ENCODE results near the gene SLC25A11.

Gene SLC25A11

DNA sequence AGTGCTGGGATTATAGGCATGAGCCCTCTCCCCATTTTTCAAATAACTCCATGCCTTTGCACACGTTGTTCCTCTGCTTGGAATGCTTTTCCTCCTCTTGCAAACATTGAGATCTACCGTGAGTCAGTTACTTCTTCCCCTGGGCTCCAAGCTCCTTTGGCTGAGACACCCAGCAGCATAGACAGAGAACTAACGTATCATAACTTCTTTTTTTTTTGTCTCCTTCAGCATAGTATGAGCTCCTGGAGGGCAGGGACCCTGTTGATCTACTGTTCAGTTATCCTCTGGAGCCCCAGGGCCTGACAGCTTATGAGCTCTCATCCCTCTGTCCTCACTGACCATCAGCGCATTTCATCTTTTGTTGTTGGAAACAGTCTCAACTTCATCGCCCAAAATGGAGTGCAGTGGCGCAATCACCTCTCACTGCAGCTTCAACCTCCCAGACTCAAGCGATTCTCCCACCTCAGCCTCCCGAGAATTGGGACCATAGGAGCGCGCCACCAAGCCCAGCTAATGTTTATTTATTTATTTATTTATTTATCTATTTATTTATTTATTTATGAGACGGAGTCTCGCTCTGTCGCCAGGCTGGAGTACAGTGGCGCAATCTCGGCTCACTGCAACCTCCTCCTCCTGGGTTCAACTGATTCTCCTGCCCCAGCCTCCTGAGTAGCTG lies 25.6 kb upstream of the SLC25A11 start:
- no peak for FAIRE-seq

DNA sequence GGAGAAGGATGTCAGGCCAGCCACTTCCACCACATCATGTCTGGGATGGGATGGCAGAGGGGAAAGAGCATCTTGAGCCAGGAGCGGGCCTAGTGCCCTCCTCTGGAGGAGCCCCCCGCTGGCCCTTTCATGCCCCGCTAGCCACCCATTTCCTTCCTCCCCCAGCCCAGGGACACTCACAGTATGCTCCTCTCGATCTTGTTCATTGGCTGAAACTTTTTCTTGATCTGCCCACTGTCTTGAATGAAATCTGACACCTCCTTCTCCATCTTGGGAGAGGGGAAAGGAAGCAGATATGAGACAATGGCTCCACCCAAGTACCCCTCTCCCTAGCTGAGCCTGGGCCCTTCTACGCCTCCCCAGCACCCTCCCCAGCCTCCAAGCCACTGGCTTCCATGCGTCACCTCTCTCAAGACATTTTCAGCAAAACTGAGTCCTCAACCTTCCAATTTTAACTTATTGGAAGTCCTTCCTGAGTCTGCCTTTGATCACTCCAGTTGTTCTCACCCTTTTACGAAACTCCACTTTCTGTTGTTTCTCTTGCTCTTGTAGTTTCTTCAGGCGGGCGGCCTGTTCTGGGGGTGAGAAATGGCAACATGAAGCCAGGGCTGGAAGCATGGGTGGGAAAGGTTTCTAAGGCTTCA lies 20.6 kb upstream of the SLC25A11 start:
- FAIRE-seq = no peak

DNA sequence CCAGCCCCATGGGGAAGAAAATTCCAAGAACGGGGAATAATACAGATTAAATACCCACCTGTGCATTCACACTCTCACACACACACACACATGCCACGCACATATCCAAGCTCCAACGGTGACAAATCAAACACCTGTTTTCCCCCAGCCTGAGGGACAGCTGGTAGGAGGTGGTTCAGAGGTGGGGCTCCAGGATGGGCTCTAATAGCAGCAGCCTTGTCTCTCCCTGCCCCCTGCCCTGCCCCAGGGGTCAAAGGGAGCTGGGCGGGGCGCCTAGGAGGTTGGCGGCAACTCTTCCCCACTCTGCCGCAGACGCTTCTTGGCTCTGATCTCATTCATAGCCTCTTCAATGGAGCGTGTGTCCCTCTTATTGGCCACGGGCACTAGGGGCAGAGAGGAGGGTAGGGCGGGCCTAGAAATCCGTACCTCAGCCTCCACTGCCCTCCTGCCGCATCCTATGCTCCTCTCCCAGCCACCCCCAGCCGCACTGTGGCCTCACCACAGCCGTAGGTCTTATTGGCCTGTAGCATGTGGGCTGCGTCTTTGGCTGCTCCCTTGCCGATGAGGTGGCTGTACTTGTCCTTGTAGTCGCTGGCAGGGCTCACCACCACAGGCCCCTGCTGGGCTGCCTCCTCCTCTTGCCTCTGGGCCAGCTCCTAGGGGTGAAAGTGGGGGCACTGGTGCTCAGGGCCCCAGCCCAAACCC lies 19.6 kb upstream of the SLC25A11 start:
- no peak for FAIRE-seq

DNA sequence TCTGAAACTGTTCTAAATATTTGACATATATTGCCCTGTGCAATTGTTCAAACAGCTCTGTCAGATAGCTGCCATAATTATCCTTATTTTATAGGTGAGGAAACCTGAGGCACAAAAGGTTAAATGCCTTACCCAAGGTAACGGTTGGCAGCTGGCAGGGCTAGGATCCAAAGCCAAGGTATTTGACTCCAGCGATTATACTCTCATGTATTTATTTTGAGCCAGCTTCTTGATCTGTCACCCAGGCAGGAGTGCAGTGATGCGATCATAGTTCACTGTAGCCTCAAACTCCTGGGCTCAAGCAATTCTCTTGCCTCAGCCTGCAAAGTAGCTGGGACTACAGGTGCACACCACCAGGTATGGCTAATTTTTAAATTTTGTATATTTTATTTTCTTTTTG lies 18.3 kb upstream of the SLC25A11 start:
- FAIRE-seq = no peak

DNA sequence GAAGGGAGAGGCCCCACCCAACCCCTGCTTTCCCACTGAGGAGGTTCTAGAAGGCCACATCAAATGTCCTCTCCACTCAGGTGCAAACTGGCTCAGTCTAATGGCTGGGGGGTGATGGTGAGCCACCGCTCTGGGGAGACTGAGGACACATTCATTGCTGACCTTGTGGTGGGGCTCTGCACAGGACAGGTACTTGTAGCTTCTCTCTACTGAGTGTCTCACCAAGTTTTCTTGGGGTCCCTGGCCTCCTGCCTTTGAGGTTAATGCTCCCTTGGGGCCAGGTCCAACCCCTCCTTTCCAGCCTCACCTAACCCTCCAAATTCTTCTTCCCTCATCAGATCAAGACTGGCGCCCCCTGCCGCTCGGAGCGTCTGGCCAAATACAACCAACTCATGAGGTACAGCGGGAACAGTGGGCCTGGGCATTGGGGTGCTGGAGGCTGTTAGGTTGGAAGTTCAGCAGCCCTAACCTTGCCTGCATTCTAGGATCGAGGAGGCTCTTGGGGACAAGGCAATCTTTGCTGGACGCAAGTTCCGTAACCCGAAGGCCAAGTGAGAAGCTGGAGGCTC lies 16.7 kb upstream of the SLC25A11 start:
- no peak for FAIRE-seq

DNA sequence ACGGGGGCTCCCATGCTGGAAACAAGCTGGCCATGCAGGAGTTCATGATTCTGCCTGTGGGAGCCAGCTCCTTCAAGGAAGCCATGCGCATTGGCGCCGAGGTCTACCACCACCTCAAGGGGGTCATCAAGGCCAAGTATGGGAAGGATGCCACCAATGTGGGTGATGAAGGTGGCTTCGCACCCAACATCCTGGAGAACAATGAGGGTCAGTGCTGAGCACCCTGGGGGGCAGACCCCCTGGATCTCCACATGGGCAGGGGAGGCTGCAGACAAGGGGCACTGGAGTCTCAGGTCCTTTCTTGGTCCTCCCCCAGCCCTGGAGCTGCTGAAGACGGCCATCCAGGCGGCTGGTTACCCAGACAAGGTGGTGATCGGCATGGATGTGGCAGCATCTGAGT lies 15.2 kb upstream of the SLC25A11 start:
- FAIRE-seq = no peak

DNA sequence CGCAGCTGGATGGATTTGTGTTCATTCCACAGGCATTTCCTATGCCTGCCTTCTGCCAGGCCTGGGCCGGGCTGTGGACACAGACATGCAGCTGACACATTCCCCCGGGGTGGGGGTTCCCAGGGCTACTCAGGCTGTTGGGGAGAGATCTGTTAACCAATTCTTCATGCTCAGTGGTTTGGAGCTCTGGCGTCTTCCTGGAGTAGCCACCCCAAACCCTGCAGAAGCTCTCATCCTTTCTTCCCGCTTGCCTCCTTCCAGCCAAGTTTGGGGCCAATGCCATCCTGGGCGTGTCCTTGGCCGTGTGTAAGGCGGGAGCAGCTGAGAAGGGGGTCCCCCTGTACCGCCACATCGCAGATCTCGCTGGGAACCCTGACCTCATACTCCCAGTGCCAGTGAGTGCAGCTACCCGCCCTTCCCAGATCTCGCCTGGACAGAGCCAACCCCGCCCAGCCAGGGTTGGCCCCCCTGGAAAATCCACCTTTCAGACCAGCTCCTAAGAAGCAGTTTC lies 13.7 kb upstream of the SLC25A11 start:
- no peak for FAIRE-seq

DNA sequence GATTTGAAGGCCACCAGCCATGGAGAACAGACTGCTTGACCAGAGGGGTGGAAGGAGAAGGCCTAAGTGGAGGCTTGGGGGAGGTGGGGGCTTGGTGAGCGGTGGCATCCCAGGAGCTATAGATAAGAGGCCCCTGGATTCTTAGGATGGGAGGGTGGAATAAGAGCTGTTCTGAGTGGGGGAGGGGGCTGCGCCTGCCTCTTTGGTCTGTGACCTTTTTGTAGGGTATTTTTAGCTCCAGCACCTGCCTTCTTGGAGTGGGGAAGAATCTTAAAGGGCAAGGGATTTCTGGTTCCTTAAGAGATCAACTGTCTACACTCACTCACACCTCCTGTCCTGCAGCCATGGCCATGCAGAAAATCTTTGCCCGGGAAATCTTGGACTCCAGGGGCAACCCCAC lies 11.6 kb upstream of the SLC25A11 start:
- no peak for FAIRE-seq

DNA sequence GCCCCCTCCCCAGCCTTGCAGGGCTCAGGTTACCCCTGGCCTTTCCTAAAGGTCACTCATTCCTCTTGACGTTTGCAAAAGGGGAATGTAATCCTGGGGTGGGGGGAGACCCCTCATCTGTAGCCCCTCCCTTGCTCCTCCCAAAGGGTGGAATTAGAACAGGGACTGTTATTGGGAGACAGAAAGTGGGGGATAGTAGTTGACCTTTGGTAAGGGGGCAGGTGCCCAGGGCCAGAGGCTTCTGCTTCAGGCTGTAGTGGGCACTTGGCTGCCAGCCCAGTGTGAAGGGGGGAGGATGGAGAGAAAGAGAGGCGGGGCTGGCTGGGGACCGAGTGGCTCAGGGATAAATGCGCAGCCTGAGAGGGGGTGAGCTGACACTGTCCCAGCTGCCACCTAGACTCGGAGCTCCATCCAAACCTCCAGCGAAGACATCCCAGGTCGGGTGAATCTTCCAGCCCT lies 10.9 kb upstream of the SLC25A11 start, which contains the start of gene ENO3:
ENO3 (plus strand) TSS at position 374 of the 459 bp plus-strand sequence. CDS start 711 bp downstream, outside the sequence.
- FAIRE-seq = no peak

DNA sequence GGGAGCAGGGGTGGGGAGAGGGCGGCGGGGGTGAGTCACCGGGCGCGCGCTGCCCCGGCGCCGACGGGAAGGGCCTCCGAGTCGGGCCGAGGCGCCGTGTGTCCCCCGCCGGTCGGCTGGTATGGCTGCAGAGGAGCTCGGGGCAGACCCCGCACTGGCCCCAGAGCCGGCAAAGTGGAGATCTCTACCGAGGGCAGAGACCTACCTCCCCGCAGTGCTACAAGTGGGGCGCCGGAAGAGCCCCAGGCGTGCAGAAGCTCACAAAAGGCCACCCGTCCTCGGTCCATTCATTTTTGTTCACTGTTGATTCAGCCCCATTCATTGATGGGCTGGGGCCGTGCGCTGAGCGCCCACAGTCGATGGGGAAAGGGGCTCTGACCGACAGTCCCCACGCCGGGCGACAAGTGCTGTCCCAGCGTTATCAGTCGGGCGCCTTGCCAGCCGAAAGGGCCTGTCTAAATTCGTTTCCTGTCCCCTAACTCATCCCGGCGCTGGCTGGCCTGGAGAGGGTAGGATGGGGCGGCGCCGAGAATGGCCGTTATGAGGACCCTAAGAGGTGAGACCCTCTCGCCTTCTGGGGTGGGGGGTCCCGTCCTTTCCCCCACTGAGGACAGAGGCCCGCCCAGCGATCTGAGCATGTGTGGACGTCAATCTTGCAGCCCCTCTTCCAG lies 10.4 kb upstream of the SLC25A11 start:
- no peak for FAIRE-seq

DNA sequence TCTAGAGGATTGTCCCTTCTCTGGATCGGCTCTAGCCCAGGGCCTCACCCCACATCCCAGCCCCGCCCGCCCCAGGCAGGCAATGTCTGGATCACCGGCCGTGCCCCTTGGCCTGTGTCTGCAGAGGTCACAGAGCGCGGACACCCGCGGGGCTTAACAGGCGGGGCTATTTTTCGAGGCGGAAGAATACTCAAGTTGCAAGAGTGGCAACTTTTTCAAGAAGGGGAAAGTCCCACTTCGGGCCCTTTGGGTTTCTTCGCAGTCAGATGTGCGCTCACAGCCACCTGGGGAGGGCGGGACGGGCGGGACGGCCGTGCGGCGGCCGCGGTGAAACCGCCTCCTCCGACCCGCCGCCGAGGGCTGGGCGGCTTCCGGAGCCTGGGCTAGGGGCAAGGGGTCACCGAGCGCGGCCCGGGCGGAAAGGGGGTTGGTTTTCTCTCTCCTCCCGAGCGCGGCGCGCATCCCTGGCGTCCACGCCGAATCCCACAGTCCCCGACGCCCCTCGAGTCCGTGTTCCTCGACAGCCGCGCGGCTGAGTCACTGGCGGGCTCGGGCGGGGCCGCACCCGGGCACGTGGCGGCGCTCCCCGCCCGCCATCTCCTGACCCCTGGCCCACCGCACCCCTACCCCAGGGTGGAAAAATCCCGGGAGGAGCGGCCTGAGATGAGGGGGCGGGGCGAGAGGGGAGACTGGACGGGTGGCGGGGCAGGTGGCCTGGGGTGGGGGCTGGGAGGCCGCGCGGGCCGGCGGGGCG lies 9.7 kb upstream of the SLC25A11 start:
- FAIRE-seq = no peak

DNA sequence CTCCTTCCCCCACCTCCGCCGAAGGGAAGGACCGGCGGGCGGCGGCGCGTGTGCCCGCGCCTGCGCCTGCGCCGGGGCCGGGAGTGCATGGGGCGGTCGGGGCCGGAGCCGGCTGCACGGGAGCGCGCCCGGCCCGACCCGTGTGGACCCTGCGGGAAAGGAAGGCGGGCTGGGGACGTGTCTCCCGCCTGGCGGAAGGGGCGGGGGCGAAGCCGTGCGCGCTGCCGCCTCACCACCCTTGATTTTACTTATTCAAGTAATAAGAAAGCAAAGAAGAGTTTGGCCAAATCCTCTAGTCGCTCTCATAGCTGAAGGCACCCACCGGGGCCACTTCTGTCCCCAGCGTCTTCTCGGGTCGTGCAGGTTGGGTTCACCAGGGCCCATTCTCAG lies 9.1 kb upstream of the SLC25A11 start:
- no peak for FAIRE-seq

DNA sequence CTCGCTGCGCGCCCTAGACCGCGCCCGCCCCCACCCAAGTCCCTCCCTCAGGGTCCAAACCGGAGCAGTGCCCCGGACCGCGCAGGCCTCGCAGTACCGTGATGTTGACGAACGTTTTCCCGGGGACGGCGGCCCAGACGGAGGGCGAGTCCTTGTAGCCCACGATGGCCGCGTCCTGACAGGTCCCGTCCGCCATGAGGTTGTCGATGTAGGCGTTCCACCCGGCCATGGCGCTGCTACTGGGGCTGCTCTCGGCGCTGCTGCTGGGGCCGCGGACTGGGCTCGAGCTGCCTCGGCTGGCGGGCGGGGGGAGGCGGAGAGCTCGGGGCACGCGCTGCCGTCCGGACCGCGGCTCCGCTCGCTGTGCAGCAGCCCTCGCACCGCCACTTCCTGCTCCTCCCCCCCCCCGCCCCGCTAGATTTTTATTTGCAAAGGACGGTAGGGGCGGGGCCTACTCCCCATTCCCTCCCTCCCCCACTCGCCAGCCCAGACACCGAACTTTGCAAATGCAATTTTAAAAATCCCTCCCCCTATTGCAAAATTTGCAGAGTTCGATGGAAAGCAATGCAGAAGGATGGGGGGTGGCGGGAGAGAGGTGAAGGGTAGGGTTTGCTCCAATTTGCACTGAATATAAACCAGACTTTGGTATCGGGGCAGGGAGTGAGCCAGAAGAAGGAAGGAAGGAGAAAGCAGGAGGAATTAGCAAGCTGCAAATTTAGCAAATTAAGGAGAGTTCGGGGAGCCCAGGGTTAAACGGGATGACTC lies 8.5 kb upstream of the SLC25A11 start, which contains the start of gene PFN1:
PFN1 (minus strand) TSS at position 365 of the 765 bp plus-strand sequence; CDS start at position 229, 136 bp downstream.
- FAIRE-seq = no peak

DNA sequence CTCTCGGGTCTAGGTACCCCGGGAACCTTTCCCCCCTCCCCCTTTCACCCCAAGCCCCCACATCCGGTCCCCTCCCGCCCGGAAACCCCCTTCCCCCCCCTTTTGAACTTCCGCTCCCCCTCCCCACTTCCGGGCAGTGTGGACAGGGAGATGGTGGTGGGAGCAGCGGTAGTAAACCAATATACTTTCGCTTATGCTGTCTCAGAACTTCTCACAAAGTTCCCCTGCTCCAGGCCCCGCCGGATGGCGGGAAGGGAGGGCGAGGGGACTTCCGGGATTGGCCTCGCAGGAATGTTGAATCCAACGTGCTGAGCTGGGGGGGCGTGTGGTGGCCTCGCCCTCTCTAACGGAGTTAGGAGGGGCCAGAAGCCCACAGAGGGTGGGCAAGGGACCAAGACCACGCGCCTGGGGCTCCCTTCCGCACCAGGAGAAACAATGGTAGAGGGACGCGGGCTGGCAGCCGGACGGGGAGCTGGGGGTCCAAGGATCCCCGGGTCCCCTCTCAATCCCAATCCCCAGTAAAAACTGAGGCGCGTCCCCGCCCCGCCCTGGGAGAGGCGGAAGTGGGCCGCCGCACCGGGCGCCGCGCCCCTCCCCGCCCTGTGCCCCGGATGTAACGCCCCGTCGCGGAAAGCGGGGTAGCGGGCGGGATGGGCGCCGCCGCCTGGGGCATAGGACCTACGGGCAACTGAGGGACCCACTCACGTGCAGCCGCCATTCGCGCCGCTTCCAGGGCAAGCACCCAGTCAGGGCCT lies 7.7 kb upstream of the SLC25A11 start:
- FAIRE-seq = no peak

DNA sequence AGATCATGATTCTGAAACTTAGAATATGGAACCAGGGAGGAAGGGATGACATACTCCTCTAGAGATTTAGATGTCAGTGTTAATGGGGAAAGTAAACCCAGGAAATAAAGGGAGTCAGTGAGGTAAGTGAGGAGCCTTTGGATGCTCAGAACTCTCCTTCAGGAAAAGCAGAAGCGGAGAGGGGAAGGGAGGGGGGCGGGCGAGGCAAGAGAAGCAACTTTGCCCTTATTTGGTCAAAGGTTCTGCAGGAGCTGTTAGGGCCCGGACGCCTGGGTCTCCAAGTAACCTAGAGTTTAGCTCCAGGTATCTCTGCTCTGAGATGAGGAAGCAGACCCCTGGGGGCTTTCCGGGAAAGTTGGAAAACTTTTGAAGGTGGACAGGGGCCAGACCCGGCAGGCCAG lies 7.2 kb upstream of the SLC25A11 start:
- FAIRE-seq = no peak

DNA sequence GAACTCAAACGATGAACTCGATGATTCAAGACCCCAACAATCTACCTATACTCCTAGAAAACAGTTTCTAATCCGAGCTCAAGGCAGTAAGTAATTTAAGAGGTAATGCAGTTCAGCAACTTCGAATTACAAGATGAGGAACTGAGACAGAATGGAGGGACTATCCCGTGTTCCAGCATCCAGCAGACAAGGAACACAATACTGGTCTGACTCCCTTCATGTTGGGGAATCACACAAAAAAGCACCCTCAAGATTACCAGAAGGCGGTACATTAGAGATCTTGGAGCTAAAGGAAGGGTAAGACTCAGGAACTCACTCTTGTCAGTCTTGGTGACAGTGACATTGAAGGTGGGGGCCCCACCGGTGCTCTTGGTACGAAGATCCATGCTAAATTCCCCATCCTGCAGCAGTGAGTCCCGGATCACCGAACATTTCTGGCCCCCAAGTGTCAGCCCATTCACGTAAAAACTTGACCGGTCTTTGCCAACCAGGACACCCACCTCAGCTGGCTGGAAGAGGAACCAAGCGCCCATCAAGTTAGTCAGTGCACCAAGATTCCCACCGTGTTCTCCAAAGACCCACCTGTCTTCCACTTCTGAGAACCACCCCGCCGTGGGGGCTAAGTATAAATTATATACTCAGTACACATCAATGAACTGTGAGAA lies 6.6 kb upstream of the SLC25A11 start:
- FAIRE-seq = no peak

DNA sequence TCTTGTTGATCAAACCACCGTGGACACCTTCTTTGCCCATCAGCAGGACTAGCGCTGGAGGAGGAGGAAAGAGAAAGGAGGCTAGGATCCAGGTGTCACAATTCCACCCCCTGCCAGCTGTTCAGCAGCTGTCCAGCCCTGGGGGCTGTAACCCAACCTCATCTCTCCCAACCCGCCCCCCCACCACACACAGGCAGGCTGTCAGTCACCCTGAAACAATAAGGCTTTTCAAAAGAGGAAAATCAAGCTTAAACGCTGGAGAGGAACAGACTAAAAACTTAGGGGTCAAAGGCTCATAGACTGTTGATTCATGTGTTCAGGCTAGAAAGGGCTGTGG lies 6.1 kb upstream of the SLC25A11 start:
- FAIRE-seq = no peak

DNA sequence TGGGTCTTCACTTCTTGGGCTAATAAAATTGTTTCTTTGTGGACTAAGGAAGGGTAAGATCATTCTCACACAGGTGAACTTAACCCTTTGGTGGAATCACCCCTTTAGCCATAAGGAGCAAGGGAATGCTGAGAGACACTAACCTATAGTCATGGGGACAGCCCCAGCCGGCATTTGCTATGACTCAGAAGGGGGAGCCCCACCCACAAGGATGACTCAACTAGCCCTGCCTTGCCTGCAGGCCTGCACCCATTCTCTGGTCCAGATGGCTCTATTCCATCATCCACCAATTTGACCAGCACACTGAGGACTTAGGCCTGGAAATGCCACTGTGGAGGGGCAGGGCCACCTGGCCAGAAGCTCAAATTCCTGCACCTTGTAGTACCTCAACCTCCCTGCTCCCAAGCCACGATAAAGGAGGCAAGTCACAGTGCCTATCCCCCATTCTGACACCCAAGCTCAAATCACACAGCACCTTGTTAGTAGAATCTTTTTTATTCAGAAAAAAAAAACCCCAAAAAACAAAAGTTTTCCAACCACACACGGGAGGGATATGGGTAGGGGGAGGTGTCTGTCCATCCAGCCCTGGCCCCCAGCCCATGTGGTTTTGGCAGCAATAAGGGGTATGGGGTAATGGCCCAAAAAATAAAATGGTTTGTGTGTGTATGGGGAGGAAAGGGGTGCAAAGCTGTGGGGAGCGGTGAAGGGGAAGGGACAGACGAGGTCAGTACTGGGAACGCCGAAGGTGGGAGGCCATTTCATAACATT lies 5.5 kb upstream of the SLC25A11 start:
- FAIRE-seq = no peak

DNA sequence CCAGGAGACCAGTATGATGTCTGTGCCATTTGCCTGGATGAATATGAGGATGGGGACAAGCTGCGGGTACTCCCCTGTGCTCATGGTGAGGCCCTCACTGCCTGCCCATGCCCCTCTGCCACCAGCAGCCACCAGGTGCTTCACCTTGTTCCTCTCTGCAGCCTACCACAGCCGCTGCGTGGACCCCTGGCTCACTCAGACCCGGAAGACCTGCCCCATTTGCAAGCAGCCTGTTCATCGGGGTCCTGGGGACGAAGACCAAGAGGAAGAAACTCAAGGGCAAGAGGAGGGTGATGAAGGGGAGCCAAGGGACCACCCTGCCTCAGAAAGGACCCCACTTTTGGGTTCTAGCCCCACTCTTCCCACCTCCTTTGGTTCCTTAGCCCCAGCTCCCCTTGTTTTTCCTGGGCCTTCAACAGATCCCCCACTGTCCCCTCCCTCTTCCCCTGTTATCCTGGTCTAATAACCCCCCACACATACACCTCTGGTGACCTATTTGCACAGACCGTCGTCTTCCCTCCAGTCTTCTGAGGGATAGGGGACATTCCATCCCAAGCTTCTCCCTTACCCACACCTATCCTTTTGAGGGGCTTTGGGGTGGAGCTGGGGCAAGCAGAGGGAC lies 4.8 kb upstream of the SLC25A11 start:
- FAIRE-seq = no peak
